ENCODE measurements around the gene SAMD8.

DNA sequence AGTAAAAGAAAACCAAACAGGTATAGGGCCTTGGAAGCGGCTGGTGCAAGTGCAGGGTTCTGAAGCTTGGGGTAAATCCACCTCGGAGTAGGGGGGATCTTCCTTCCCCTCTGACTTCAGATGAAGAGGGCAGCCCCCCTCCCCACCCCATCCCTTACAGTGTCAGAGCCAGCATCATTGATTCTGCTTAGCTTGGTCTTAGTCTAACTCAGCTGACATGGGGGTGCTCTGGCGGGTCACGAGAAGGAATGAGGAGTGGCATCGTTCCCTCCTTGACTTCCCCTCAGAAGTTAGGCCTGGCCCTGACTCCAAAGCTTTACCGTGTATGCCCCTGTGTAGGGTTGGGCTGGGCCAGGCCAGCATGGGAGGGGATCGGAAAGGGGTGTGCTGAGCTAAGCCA, 44.2 kb upstream of the SAMD8 start:
- TF ChIP-seq, protein P1, sequence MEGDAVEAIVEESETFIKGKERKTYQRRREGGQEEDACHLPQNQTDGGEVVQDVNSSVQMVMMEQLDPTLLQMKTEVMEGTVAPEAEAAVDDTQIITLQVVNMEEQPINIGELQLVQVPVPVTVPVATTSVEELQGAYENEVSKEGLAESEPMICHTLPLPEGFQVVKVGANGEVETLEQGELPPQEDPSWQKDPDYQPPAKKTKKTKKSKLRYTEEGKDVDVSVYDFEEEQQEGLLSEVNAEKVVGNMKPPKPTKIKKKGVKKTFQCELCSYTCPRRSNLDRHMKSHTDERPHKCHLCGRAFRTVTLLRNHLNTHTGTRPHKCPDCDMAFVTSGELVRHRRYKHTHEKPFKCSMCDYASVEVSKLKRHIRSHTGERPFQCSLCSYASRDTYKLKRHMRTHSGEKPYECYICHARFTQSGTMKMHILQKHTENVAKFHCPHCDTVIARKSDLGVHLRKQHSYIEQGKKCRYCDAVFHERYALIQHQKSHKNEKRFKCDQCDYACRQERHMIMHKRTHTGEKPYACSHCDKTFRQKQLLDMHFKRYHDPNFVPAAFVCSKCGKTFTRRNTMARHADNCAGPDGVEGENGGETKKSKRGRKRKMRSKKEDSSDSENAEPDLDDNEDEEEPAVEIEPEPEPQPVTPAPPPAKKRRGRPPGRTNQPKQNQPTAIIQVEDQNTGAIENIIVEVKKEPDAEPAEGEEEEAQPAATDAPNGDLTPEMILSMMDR (IDR thresholded peaks at IDR 0.05) = no peak
- no peak for TF ChIP-seq POLR2A (IDR thresholded peaks at IDR 0.05)
